GOT3 (cell line): ENCODE measurements around the gene CIDEC.
"Not testable (repeated sequence)": the region's sequence is repeated elsewhere in the genome, so short reads cannot be mapped to it uniquely, and the experiment has no call there.

Experiments
- DNase-seq: peaks from one replicate; lab custom pipeline; 2025; ENCODE audit warnings: mixed read lengths; lab: John Stamatoyannopoulos, UW

The CIDEC gene

DNA sequence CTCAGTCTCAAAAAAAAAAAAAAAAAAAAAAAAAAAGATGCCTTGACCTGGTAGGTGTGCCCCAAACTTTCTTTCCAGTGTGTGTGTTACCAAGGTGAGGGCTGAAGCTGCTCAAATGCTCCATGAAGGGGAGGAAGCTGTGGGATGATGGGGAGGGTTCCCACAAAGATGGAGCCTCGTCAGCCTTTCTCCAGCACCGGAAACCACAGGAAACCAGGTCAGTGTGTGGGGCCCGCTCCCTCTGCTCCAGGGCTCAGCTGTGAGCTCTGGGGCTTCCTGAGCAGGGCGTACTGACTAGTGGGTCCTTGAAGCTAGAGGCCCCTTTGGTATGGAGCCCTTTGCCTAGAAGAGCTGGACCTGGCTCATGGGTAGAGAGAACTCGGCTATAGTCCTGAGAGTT, 21.9 kb upstream of the CIDEC start:
- no peak for DNase-seq

DNA sequence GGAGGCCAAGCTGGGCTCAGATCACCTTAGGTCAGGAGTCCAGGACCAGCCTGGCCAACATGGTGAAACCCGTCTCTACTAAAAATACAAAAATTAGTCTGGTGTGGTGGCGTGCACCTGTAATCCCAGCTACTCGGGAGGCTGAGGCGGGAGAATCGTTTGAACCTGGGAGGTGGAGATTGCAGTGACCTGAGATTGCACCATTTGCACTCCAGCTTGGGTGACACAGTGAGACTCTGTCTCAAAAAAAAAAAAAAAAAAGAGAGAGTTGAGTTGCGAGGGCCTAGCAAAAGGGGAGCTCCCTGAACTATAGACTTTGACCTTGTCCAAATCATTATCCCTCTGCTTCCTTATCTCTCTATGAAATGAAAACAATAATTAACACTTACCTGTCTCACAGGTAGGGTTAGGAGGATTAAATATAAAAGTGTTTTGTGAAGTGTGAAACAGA, 20.9 kb upstream of the CIDEC start:
- not testable (repeated sequence) for DNase-seq

DNA sequence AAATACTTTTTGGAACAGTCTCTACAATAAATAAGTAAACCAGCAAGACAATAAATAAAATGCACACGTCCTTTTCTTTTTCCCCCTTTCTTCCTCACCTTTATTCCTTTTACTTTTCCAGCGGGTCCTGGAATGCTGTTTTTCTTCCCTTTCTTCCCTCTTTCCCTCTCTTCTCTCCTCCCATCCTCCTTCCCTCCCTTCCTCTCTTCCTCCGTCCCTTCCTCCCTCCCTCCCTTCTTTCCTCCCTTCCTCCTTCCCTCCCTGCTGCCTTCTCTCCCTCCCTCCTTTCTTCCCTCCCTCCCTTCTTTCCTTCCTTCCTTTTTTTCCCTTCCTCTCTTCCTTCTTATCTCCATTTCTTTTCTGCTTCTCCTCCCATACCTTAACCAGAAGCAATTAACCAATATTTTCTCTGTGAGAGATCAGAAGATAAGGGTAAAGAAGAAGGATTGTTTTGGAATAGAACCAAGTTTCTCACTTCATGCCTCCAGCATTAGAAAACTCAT, 19.3 kb upstream of the CIDEC start:
- no peak for DNase-seq

DNA sequence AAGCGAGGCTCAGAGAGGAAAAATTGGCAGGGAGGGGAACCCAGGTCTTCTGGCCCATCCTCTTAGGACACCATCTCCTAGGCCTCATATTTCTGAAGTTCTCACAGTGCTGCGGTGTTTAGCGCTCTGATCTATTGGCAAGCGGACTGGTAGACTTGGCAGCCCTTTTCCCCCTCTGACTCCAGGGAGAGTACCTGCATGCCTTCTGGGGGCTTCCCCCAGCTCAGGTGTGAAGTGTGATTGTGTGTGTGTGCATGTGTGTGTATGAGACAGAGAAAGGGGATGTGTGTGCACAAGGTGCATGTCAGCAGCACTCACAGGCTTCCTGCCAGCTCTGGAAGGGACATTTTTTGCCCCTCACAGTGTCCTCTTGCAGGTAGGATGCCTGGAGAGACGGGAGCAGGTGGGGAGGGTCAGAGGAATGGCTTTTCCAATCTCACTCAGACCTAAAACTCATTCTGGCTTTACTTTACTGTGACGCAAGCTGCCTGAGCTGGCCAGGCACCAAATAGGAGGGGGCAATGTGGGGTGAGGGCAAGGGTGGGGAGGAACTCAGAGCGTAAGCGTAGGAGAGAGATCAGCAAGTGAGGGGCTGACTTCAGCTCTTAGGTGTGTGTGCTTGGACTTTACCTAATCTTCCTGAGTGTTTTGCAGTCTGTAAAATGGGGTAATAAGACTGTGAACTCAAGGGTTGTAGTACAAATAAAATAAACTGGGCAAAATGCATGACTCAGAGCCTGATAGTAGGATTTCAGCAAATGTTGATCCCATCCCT, 18.6 kb upstream of the CIDEC start:
- DNase-seq = no peak

DNA sequence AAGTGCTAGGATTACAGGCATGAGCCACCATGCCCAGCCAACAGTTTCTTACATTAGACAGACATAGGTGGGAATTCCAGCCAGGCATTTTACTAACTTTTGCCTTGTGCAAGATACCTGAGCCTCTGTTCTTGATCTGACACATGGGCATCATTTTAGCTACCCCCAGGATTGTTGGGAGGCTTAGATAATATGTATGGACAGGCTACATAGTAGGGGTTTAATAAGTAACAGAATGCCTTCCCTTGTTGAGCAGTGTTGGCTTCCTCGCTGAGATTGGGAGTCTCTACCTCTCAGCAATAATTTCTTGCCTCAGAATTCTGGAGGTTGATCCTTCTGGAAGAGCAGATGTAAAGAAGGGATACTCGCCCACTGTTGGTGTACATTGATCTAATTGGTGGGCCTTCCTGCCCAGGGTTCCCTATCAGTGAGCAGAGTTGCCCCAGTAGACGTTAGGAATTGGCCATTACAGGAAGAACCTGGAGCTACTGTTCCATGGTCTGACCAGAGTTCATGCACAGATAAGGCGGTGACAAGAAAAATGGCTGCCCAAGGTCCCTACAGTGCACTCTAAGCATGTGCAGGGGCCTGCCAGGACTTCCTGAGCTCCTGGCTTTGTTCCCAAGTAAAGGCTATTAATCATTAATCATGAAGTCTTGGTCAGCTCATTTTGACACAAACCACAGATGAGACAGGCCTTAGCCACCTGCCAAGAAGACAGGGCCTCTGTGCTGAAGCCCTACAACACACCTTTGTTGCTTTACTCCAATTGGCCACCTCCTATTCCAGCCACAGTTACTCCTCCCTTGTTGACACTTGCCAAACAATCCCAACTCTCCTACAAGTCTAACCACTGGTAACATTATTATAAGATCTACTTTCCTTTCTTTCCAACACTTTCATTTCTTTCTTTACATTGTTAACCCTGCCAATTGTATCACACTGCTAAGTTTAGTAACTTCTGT, 17.6 kb upstream of the CIDEC start:
- no peak for DNase-seq

DNA sequence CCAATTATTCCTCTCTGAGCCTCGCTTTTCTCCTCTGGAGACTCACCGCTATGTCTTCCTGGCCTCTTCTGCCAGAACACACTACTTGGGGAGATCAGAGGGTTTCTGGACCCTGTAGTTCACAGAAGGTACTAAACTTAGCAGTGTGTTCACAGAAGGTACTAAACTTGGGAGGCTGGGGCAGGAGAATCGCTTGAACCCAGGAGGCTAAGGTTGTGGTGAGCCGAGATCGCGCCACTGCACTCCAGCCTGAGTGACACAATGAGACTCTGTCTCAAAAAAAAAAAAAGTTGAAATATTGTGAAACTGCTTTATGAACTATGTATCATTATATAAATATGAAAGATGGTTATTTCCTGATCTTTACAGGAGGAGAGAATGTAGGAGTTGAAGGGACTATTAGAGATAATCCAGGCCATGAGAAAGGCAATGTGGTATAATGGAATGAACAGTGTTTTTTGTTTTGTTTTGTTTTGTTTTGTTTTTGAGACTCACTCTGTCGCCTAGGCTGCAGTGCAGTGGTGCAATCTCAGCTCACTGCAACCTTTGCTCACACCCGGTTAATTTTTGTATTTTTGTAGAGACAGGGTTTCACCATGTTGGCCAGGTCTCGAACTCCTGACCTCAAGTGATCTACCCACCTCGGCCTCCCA, 16.8 kb upstream of the CIDEC start:
- not testable (repeated sequence) for DNase-seq

DNA sequence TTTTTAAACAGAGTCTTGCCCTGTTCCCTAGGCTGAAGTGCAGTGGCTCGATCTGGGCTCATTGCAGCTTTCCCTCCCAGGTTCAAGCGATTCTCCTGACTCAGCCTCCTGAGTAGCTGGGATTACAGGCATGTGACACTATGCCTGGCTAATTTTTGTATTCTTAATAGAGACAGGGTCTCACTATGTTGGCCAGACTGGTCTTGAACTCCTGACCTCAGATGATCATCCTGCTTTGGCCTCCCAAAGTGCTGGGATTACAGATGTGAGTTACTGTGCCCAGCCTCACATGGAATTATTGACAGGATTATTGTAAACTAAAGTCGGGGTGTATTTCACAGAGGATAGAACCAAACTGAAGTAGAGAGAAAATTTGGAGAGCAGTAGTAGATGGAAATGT, 15.7 kb upstream of the CIDEC start:
- DNase-seq = not testable (repeated sequence)

DNA sequence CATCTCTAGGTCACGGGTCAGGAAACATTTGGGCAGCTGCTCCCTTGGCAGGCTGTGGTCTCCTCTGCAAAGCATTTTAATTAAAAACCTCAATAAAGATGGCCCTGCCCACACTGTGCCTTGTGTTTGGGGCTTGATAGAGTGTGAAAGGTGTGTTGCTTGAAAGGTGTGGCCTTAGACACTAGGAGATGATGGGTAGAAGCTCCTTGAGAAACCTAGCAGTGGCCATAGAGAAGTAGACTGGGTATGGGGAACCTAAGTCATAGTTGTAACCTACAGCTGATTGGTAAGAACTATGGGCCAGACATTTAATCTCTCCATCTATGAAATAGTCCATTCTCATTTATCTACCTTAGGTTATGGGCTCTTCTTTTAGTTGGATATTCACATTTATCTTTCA, 13.7 kb upstream of the CIDEC start:
- DNase-seq = no peak

DNA sequence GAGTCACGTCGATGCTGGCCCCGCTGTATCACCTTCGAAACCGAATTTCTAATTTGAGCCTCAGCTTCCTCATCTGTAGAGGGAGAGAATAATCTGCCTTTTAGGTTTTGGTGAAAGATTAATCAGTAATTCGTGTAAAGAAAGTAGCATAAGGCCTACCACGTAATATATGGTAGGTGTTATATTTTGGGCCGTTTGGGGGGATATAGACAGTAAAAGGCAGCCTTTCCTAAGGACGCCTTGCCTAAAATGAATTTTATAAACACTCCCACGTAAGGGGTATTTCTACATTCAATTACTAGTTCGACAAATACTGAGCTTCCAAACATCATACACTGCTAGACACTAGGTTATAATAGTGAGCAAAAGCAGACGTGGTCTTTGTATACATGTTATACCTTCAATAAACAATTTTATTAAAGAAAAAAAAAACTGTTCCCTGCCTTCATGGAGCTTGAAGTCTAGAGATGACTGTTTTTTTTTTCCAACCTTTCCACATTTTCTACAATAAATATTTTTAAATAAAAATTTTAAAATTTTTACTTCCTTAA, 11.1 kb upstream of the CIDEC start:
- DNase-seq = no peak

DNA sequence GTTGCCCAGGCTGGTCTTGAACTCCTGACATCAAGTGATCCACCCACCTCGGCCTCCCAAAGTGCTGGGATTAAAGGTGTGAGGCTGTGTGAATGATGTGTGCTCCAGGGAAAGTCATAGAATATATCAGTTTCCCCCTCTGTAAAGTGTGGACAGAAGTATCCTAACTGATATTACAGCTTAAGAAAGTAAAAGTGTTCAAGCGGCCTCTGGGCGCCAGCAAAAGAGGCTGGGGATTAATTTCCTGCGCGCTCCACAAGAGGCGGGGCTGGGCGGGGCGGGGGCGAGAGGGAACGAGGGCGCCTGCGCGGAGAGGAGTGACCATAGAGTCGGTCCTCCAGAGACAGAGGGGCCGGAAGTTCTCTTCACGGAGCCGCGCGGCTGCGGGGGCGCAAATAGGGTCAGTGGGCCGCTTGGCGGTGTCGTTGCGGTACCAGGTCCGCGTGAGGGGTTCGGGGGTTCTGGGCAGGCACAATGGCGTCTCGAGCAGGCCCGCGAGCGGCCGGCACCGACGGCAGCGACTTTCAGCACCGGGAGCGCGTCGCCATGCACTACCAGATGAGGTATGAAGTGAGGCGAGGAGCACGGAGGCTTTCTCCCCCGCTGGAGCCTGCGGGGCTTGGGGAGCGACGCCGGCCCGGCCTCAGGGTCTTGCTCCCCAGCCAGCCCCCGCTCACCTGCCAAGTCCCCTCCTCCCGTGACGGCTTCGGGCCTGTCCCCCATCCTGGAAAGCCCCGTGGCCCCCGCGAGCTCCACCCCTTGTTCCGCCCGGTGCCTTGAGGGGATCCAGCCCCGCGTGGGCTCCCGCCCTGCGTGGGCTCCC, 10.4 kb upstream of the CIDEC start, which contains the start of gene JAGN1:
Gene JAGN1, plus strand, starts transcription at position 362 of the 823 bp plus-strand sequence. Its CDS starts 113 bp downstream, at position 475.
- peak; percentile 48 for DNase-seq

DNA sequence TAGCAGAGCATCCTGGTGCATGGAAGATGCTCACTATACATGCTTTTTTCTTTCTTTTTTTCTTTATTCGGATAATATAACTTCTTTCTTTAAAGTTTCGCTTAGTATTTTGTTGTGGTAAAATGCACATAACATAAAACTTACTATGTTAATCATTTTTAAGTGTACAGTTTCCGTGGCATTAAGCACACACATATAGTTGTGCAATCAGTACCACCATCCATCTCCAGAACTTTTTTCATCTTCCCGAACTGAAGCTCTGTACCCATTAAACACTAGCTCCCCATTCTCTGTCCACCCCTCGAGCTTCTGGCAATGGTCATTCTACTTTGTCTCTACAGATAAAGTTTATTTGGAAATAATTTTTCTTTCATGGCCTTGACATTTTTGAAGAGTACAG, 9.4 kb upstream of the CIDEC start:
- DNase-seq = no peak

DNA sequence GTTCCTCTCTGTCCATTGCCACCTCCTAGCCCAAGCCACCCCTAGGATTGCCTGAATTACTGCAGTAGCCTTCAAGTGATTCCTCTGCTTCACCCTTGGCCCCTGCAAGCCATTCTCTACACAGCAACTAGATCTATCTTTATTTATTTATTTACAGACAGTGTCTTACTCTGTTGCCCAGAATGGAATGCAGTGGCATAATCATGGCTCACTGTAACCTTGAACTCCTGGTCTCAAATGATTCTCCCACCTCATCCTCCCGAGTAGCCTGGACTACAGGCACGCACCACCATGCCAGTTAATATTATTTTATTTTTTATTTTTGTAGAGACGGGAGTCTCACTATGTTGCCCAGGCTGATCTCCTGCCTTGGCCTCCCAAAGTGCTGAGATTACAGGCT, 8.5 kb upstream of the CIDEC start:
- no peak for DNase-seq

DNA sequence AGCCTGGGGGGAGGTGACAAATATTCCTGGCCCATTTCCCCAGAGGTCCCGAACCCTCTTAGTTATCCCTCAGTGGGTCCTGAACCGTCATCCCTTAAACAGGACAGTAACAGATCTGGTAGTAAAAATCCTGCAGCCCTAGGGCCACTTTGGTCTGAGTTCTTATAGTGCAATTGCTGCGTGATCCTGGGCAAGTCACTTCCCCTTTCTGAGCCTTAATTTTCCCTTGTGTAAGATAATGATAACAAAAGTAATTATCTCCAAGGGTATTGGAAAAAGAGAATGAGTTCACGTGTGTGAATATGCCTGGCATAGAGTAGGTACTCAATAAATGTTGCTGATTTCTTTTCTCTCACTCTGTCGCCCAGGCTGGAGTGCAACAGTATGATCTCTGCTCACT, 7.4 kb upstream of the CIDEC start:
- DNase-seq = no peak

DNA sequence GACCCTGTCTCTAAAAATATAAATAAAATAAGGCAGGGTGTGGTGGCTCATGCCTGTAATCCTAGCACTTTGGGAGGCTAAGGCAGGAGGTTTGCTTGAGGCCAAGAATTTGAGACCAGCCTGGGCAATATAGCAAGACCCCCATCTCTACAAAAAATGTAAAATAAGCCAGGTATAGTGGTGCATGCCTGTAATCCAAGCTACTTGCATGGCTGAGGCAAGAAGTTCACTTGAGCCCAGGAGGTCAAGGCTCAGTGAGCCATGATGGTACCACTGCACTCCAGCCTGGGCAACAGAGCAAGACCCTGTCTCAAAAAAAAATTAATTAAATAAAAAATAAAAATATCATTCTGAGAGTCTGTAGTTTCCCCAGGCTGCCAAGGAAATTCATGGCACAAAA, 6.3 kb upstream of the CIDEC start:
- no peak for DNase-seq

DNA sequence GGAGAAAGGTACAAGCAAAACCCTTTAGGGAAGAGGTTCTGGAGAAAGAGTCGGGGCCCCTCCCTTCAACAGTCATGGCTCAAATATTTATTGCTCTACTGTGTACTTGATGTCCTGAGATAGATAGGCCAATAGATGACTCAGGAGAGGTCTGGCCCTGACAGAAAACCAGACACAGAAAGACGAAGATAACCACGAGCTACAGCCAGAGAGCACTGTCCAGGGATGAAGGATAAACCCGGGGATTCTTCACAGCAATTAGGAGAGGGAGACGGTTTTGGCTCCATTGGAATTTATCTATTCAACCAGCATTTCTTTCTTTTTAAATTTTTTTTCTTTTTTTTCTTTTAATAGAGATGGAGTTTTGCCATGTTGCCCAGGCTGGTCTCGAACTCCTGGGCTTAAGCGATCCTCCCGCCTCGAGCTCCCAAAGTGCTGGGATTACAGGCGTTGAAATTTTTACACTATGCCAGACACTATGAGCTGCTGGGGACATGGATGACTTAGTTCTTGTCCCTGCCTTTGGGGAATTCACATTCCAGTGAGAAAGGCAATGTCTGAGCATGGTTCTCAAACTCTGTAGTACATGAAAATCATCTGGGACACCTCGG, 4.6 kb upstream of the CIDEC start:
- DNase-seq = no peak

DNA sequence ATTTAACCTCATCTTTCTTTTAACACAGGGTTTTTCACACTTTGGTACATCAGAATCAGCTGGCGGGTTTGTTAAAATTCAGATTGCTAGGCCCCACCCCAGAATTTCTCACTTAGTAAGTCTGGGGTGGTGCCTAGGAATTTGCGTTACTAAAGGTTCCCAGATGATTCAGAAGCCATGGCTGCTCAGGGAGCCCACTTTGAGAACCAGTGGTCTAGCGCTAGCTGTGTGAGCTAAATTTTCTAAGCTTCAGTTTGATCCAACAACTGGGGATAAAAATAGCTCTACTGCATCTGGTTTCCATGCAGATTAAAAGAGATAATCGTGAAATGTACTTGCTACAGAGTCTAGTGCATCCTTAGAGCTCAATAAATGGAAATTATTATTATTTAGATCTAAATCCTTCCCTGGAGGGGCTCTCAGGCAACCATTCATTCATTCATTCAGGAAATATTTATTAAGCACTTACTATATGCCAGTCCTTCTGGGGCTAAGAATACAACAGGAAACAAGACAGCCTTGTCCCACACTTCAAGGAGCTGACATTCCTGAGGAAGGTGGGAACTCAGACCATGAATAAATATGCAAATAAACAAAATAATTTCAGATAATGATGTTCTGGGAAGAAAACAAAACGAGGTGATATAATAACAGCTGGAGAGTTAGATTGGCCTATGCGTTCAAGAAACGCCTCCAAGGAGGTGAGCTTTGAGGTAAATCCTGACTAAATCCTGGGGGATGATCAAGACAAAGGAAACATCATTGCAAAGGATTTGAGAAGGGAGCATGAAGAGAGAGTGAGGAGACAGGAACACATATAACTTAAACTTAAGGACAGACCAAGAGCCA, 3.9 kb upstream of the CIDEC start:
- no peak for DNase-seq

DNA sequence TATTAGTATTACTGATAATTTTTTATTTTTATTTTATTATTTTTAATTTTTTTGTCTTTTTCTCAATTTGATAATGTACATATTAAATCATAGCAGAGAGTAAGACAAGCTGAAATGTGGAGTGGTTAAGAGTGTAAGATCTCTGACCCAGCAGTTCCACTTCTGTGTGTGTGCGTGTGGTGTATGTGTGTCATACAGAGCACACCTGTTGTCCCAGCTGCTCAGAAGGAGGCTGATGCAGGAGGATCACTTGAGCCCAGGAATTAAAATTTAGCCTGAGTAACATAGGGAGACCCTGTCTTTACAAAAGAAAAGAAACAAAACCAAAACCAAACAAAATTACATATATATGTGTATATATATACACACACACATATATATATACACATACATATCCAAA, 1.4 kb upstream of the CIDEC start:
- no peak for DNase-seq

DNA sequence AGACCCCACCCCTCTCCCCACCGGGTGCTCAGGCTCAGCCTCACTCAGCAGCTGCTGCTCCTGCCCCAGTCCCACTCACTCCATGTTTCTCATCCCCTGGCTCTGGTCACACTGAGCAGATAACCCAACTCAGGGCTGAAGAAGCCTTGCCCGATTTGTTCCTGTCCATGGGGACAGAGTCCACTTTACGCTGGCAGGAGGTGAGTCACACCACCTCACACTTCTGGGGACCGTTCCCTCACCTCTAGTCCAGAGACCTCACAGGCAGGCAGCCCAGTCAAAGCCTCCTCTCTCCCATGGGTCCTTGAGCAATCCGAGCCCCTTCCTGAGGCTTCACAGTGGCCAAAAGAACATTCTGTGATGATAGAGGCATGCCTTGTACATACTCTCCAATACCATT, 1.4 kb downstream of the CIDEC start:
- DNase-seq = no peak

DNA sequence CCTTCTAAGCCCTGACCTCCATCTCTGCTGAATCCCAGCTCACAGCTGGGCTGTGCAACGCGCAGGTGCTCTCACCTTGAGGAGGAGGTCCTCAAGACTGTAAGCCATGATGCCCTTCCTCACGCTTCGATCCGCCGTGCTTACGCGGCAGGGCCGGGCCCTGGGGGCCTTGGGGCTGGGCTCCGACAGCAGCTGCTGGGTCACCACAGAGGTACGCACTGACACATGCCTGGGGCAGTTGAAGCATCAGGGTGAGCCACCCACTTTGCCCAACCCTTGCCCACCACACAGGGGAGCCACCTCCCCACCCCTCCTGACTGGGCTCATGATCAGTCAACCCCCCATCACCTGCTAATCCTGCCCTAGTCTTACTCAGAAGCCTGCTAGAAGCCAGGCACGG, 3.1 kb downstream of the CIDEC start:
- DNase-seq = no peak

DNA sequence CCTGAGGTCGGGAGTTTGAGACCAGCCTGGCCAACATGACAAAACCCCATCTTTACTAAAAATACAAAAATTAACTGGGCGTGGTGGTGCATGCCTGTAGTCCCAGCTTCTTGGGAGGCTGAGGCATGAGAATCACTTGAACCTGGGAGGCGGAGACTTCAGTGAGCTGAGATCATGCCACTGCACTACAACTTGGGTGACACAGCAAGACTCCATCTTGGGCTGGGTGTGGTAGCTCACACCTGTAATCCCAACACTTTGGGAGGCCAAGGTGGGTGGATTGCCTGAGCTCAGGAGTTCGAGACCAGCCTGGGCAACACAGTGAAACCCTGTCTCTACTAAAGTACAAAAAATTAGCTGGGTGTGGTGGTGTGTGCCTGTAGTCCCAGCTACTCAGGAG, 3.8 kb downstream of the CIDEC start:
- DNase-seq = not testable (repeated sequence)
